ENCODE measurements around the gene WDFY4. TPM values are rescaled to one million over a fixed set of nuclear protein-coding genes. Genes with fewer than 3 reads are reported as not detected.

WDFY4 gene
- total RNA-seq, 1 donor from 2014 or later: not detected

GRCh38 chr10:48833674-48834073 lies 149.0 kb downstream of the WDFY4 start:
- Mint-ChIP-seq H3K4me3 (ENCODE audit: unreplicated experiment) (no peak overlapping the region), H3K27ac (ENCODE audit: unreplicated experiment) (no peak overlapping the region), H3K27me3 (ENCODE audit: unreplicated experiment) (no peaks in the 10 kb centered on the region), H3K36me3 (ENCODE audit: unreplicated experiment) (no peaks in the 10 kb centered on the region), H3K4me1 (ENCODE audit: unreplicated experiment) (no peaks in the 10 kb centered on the region), H3K9me3 (ENCODE audit: unreplicated experiment) (no peaks in the 10 kb centered on the region)
- DNase-seq (ENCODE audit: extremely low spot score, unreplicated experiment): no peak
- no peak for TF ChIP-seq CTCF (IDR thresholded peaks at IDR 0.05)

GRCh38 chr10:48834189-48834965 lies 149.7 kb downstream of the WDFY4 start:
- Mint-ChIP-seq H3K27me3 (ENCODE audit: unreplicated experiment) (no peaks in the 10 kb centered on the region), H3K36me3 (ENCODE audit: unreplicated experiment) (no peaks in the 10 kb centered on the region), H3K4me1 (ENCODE audit: unreplicated experiment) (no peaks in the 10 kb centered on the region), H3K4me3 (ENCODE audit: unreplicated experiment) (no peak overlapping the region), H3K27ac (ENCODE audit: unreplicated experiment) (no peak overlapping the region), H3K9me3 (ENCODE audit: unreplicated experiment) (no peaks in the 10 kb centered on the region)
- TF ChIP-seq CTCF (IDR thresholded peaks at IDR 0.05): no peak
- no peak for DNase-seq (ENCODE audit: extremely low spot score, unreplicated experiment)

GRCh38 chr10:48835781-48836180 lies 151.1 kb downstream of the WDFY4 start:
- no peak for DNase-seq (ENCODE audit: extremely low spot score, unreplicated experiment)
- Mint-ChIP-seq H3K9me3 (ENCODE audit: unreplicated experiment) (no peaks in the 10 kb centered on the region), H3K4me3 (ENCODE audit: unreplicated experiment) (no peak overlapping the region), H3K27ac (ENCODE audit: unreplicated experiment) (no peak overlapping the region), H3K36me3 (ENCODE audit: unreplicated experiment) (no peaks in the 10 kb centered on the region), H3K27me3 (ENCODE audit: unreplicated experiment) (no peaks in the 10 kb centered on the region), H3K4me1 (ENCODE audit: unreplicated experiment) (no peaks in the 10 kb centered on the region)
- TF ChIP-seq CTCF (IDR thresholded peaks at IDR 0.05): no peak

GRCh38 chr10:48836605-48837004 lies 151.9 kb downstream of the WDFY4 start:
- no peak overlapping the region for H3K4me3 Mint-ChIP-seq (ENCODE audit: unreplicated experiment)
- no peaks in the 10 kb centered on the region for H3K4me1 Mint-ChIP-seq (ENCODE audit: unreplicated experiment)
- no peak overlapping the region for H3K27ac Mint-ChIP-seq (ENCODE audit: unreplicated experiment)
- TF ChIP-seq CTCF (IDR thresholded peaks at IDR 0.05): no peak
- DNase-seq (ENCODE audit: extremely low spot score, unreplicated experiment): no peak
- H3K27me3 Mint-ChIP-seq (ENCODE audit: unreplicated experiment): no peaks in the 10 kb centered on the region
- H3K36me3 Mint-ChIP-seq (ENCODE audit: unreplicated experiment): no peaks in the 10 kb centered on the region
- H3K9me3 Mint-ChIP-seq (ENCODE audit: unreplicated experiment): no peaks in the 10 kb centered on the region

- no peak for DNase-seq (ENCODE audit: extremely low spot score, unreplicated experiment)
- Mint-ChIP-seq H3K9me3 (ENCODE audit: unreplicated experiment) (no peaks in the 10 kb centered on the region), H3K4me1 (ENCODE audit: unreplicated experiment) (no peaks in the 10 kb centered on the region), H3K4me3 (ENCODE audit: unreplicated experiment) (no peak overlapping the region), H3K27me3 (ENCODE audit: unreplicated experiment) (no peaks in the 10 kb centered on the region), H3K27ac (ENCODE audit: unreplicated experiment) (no peak overlapping the region), H3K36me3 (ENCODE audit: unreplicated experiment) (no peaks in the 10 kb centered on the region)
- no peak for TF ChIP-seq CTCF (IDR thresholded peaks at IDR 0.05)
These were observed 154.2 kb downstream of the WDFY4 start for GRCh38 chr10:48838834-48839233.
